Lower leg skin (tissue), 4 donors: ENCODE results near the gene ESYT2. TPM values are rescaled to one million over a fixed set of nuclear protein-coding genes. Genes with fewer than 3 reads are reported as not detected.

Experiments used
- DNase-seq, 2 donors: peaks; one replicate each; pipeline ENCODE4 v3.0.0-alpha.2; 2019; ENCODE audit warnings: low spot score in 2 of 2
- H3K4me3 ChIP-seq: fragments of 200-600 bp; sonication (generic); 2 replicates; pipeline ENCODE4 v1.5.1; 2017; ENCODE audit warnings: mild to moderate bottlenecking, low read depth; ENCODE audit not compliant: poor library complexity, severe bottlenecking
- CTCF ChIP-seq, 3 donors: fragments of 450-650 bp; IDR thresholded peaks; one replicate each; pipeline ENCODE4 v1.5.1; 2016; ENCODE audit warnings: antibody characterized with exemption in 3 of 3, mild to moderate bottlenecking in 3 of 3, moderate library complexity in 2 of 3
- POLR2A ChIP-seq, 2 donors: fragments of 450-650 bp; IDR thresholded peaks; one replicate each; pipeline ENCODE4 v1.6.1; 2016 to 2017; ENCODE audit warnings: antibody characterized with exemption in 2 of 2, mild to moderate bottlenecking in 1 of 2, moderate library complexity in 1 of 2
- WGBS, 2 donors: methylation state at CpG; one replicate each; pipeline ENCODE4 v1.1.5; 2018; 5-methylcytosine and 5-hydroxymethylcytosine counted together
- intact Hi-C: fragments of 100-400 bp; cut with DNase I; formaldehyde crosslinking; loops from one replicate; pipeline ENCODE4 v1.15.0; 2023; ENCODE audit warnings: low total_unique reads
- total RNA-seq, 4 donors: library from RNA; depleted of rRNA; stranded (reverse); fragments of >200 nt; gene quantifications; one replicate each; pipeline ENCODE4 v1.1.0, GENCODE V29; 2016

The ESYT2 gene
- total RNA-seq, 4 donors from 2014 or later, result 75.5 to 101 (median 78.0) TPM

- TF ChIP-seq CTCF (IDR thresholded peaks at IDR 0.05) (no peak), POLR2A (IDR thresholded peaks at IDR 0.05) (no peak)
- intact Hi-C loops, result no loop called here
- no peak for DNase-seq
- H3K4me3 ChIP-seq, result no peak overlapping the region
- 84 to 89% methylated on average over 4 of the region's 4 CpGs for WGBS, 2 donors
Observed at GRCh38 chr7:158767707-158768106, 61.6 kb downstream of the ESYT2 start.

GRCh38 chr7:158766570-158767281 lies 62.6 kb downstream of the ESYT2 start:
- no peak for DNase-seq
- intact Hi-C loops, result no loop called here
- H3K4me3 ChIP-seq, result no peak overlapping the region
- TF ChIP-seq CTCF (IDR thresholded peaks at IDR 0.05), result no peak
- TF ChIP-seq POLR2A (IDR thresholded peaks at IDR 0.05), result no peak
- WGBS, 2 donors, result 92 to 94% methylated on average over 6 of the region's 6 CpGs

- no peak for DNase-seq
- no peak for TF ChIP-seq CTCF (IDR thresholded peaks at IDR 0.05)
- TF ChIP-seq POLR2A (IDR thresholded peaks at IDR 0.05), result no peak
- intact Hi-C loops, result no loop called here
- whole genome bisulfite sequencing, 2 donors, result 95% methylated on average over 7 of the region's 7 CpGs
- no peak overlapping the region for H3K4me3 ChIP-seq
Observed at GRCh38 chr7:158765020-158765419, 64.3 kb downstream of the ESYT2 start.

- 95% methylated on average over 14 of the region's 14 CpGs for WGBS, 2 donors
- TF ChIP-seq CTCF (IDR thresholded peaks at IDR 0.05) (no peak), POLR2A (IDR thresholded peaks at IDR 0.05) (no peak)
- DNase-seq, result no peak
- H3K4me3 ChIP-seq, result no peak overlapping the region
- intact Hi-C loops, result no loop called here
Observed at GRCh38 chr7:158763454-158764033, 65.8 kb downstream of the ESYT2 start.

GRCh38 chr7:158761945-158762344 lies 67.4 kb downstream of the ESYT2 start:
- no peak overlapping the region for H3K4me3 ChIP-seq
- intact Hi-C loops, result no loop called here
- 89 to 95% methylated on average over 12 of the region's 12 CpGs for WGBS, 2 donors
- TF ChIP-seq POLR2A (IDR thresholded peaks at IDR 0.05) (no peak), CTCF (IDR thresholded peaks at IDR 0.05) (no peak)
- no peak for DNase-seq
